ENCODE results near the gene PIH1D1. TPM values are rescaled to one million over a fixed set of nuclear protein-coding genes. Genes with fewer than 3 reads are reported as not detected.

Gene PIH1D1
- total RNA-seq, 1 donor from 2014 or later, result 130 TPM

GRCh38 chr19:49488863-49489537 lies 37.4 kb upstream of the PIH1D1 start:
- DNase-seq (ENCODE audit: low read depth), result no peak
- no peak for TF ChIP-seq CTCF (conservative IDR thresholded peaks at IDR 0.05; ENCODE audit: low read depth, low read length)

GRCh38 chr19:49488046-49488862 lies 36.6 kb upstream of the PIH1D1 start:
- no peak for DNase-seq (ENCODE audit: low read depth)
- no peak for TF ChIP-seq CTCF (conservative IDR thresholded peaks at IDR 0.05; ENCODE audit: low read depth, low read length)

More at GRCh38 chr19:49488863-49489537, 37.4 kb upstream of the PIH1D1 start:
- peak overlapping the region; percentile 67 for H3K4me3 ChIP-seq (ENCODE audit: low read depth, low read length)

GRCh38 chr19:49487277-49488045 lies 35.8 kb upstream of the PIH1D1 start, which contains the start of gene RPL13A:
RPL13A (plus strand) TSS chr19:49487608; CDS start chr19:49487630, 22 bp downstream.
- TF ChIP-seq CTCF (conservative IDR thresholded peaks at IDR 0.05; ENCODE audit: low read depth, low read length), result no peak
- H3K4me3 ChIP-seq (ENCODE audit: low read depth, low read length), result peak within 1 kb of the TSS; percentile 67
- DNase-seq (ENCODE audit: low read depth), result peak; percentile 90

More at GRCh38 chr19:49488046-49488862, 36.6 kb upstream of the PIH1D1 start:
- peak overlapping the region; percentile 67 for H3K4me3 ChIP-seq (ENCODE audit: low read depth, low read length)

- H3K4me3 ChIP-seq (ENCODE audit: low read depth, low read length), result peak overlapping the region; percentile 48
- no peak for TF ChIP-seq CTCF (conservative IDR thresholded peaks at IDR 0.05; ENCODE audit: low read depth, low read length)
- DNase-seq (ENCODE audit: low read depth), result no peak
These were observed 35.2 kb upstream of the PIH1D1 start for GRCh38 chr19:49486710-49487276.

- DNase-seq (ENCODE audit: low read depth), result no peak
- no peak overlapping the region for H3K4me3 ChIP-seq (ENCODE audit: low read depth, low read length)
- TF ChIP-seq CTCF (conservative IDR thresholded peaks at IDR 0.05; ENCODE audit: low read depth, low read length), result no peak
These were observed 34.6 kb upstream of the PIH1D1 start for GRCh38 chr19:49486232-49486631.

- no peak overlapping the region for H3K4me3 ChIP-seq (ENCODE audit: low read depth, low read length)
- DNase-seq (ENCODE audit: low read depth), result no peak
- peak; percentile 4 for TF ChIP-seq CTCF (conservative IDR thresholded peaks at IDR 0.05; ENCODE audit: low read depth, low read length)
These were observed 29.5 kb upstream of the PIH1D1 start for GRCh38 chr19:49481020-49481683.

All from epithelial cell of proximal tubule (primary cell).